ENCODE results near the gene APOM. TPM values are rescaled to one million over a fixed set of nuclear protein-coding genes. Genes with fewer than 3 reads are reported as not detected.

APOM gene
- total and polyA plus RNA-seq, 4 donors, result 89.8 to 587 (median 173) TPM

- H3K27ac ChIP-seq (ENCODE audit: low read depth in 1 of 2, low read length in 2 of 2), result peak overlapping the region; percentile 93 to 99
- no peak for DNase-seq (ENCODE audit: low spot score)
Observed at GRCh38 chr6:31652925-31653724, 2.6 kb upstream of the APOM start.

More at GRCh38 chr6:31652925-31653724, 2.6 kb upstream of the APOM start:
- Histone ChIP-seq H3K4me3 (ENCODE audit: low read depth in 1 of 3, low read length in 3 of 3) (peak overlapping the region; percentile 67 to 93 (median 68)), H3K36me3 (ENCODE audit: control insufficient read depth in 4 of 4, insufficient read depth in 3 of 4, low read depth in 1 of 4, low read length in 3 of 4) (peaks cover 12 to 17% (median 15%) of the 10 kb centered on the region in 4 donors), H3K9ac (ENCODE audit: low read depth in 1 of 2, low read length in 2 of 2) (peak overlapping the region; percentile 91 to 97), H3K4me1 (ENCODE audit: control insufficient read depth in 4 of 4, insufficient read depth in 4 of 4, low read length in 3 of 4) (peaks cover under 1 to 62% (median 48%) of the 10 kb centered on the region in 4 donors), H3K27me3 (ENCODE audit: control insufficient read depth in 4 of 4, insufficient read depth in 4 of 4, low read length in 3 of 4) (no peaks in the 10 kb centered on the region), H3K9me3 (ENCODE audit: control insufficient read depth in 4 of 4, low read length in 3 of 4) (no peaks in the 10 kb centered on the region)
- TF ChIP-seq TAF1 (conservative IDR thresholded peaks at IDR 0.05), result peak; percentile 94
- peak; percentile 89 for TF ChIP-seq SP1 (IDR thresholded peaks at IDR 0.05)
- TF ChIP-seq CTCF (IDR thresholded peaks at IDR 0.05; ENCODE audit: low read depth, low read length, missing input control), result no peak
- peak; percentile 73 for TF ChIP-seq NR2F2 (IDR thresholded peaks at IDR 0.05)
- TF ChIP-seq, protein P1, sequence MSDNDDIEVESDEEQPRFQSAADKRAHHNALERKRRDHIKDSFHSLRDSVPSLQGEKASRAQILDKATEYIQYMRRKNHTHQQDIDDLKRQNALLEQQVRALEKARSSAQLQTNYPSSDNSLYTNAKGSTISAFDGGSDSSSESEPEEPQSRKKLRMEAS (IDR thresholded peaks at IDR 0.05), result peak; percentile 5
- TF ChIP-seq, protein P2, sequence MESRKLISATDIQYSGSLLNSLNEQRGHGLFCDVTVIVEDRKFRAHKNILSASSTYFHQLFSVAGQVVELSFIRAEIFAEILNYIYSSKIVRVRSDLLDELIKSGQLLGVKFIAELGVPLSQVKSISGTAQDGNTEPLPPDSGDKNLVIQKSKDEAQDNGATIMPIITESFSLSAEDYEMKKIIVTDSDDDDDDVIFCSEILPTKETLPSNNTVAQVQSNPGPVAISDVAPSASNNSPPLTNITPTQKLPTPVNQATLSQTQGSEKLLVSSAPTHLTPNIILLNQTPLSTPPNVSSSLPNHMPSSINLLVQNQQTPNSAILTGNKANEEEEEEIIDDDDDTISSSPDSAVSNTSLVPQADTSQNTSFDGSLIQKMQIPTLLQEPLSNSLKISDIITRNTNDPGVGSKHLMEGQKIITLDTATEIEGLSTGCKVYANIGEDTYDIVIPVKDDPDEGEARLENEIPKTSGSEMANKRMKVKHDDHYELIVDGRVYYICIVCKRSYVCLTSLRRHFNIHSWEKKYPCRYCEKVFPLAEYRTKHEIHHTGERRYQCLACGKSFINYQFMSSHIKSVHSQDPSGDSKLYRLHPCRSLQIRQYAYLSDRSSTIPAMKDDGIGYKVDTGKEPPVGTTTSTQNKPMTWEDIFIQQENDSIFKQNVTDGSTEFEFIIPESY (IDR thresholded peaks at IDR 0.05), result peak; percentile 11
- no peak for TF ChIP-seq FOXA1 (IDR thresholded peaks at IDR 0.05)
- TF ChIP-seq FOXA2 (IDR thresholded peaks at IDR 0.05), result no peak
- no peak for TF ChIP-seq GABPA (IDR thresholded peaks at IDR 0.05 in 1 of 2, conservative IDR thresholded peaks at IDR 0.05 in 1 of 2)
- no peak for TF ChIP-seq JUND (IDR thresholded peaks at IDR 0.05)
- TF ChIP-seq, protein P3, sequence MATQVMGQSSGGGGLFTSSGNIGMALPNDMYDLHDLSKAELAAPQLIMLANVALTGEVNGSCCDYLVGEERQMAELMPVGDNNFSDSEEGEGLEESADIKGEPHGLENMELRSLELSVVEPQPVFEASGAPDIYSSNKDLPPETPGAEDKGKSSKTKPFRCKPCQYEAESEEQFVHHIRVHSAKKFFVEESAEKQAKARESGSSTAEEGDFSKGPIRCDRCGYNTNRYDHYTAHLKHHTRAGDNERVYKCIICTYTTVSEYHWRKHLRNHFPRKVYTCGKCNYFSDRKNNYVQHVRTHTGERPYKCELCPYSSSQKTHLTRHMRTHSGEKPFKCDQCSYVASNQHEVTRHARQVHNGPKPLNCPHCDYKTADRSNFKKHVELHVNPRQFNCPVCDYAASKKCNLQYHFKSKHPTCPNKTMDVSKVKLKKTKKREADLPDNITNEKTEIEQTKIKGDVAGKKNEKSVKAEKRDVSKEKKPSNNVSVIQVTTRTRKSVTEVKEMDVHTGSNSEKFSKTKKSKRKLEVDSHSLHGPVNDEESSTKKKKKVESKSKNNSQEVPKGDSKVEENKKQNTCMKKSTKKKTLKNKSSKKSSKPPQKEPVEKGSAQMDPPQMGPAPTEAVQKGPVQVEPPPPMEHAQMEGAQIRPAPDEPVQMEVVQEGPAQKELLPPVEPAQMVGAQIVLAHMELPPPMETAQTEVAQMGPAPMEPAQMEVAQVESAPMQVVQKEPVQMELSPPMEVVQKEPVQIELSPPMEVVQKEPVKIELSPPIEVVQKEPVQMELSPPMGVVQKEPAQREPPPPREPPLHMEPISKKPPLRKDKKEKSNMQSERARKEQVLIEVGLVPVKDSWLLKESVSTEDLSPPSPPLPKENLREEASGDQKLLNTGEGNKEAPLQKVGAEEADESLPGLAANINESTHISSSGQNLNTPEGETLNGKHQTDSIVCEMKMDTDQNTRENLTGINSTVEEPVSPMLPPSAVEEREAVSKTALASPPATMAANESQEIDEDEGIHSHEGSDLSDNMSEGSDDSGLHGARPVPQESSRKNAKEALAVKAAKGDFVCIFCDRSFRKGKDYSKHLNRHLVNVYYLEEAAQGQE (IDR thresholded peaks at IDR 0.05), result peak; percentile 78
- TF ChIP-seq, protein P4, sequence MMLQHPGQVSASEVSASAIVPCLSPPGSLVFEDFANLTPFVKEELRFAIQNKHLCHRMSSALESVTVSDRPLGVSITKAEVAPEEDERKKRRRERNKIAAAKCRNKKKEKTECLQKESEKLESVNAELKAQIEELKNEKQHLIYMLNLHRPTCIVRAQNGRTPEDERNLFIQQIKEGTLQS (IDR thresholded peaks at IDR 0.05), result no peak
- TF ChIP-seq RXRA (IDR thresholded peaks at IDR 0.05), result peak; percentile 71 to 81
- TF ChIP-seq HNF4A (conservative IDR thresholded peaks at IDR 0.05), result peak in 1 of 2 donors; percentile 65
- TF ChIP-seq YY1 (IDR thresholded peaks at IDR 0.05), result peak; percentile 89
- TF ChIP-seq RAD21 (IDR thresholded peaks at IDR 0.05), result peak; percentile 30 to 45
- TF ChIP-seq HNF4G (IDR thresholded peaks at IDR 0.05), result no peak
- TF ChIP-seq EGR1 (IDR thresholded peaks at IDR 0.05; ENCODE audit: low read depth in 2 of 2), result peak; percentile 62 to 66
- WGBS, result 7% methylated on average over 37 of the region's 37 CpGs

All from liver (tissue), 9 donors.